Fibroblast of pulmonary artery (primary cell): ENCODE results near the gene MIA2.
"Not testable (repeated sequence)": the region's sequence is repeated elsewhere in the genome, so short reads cannot be mapped to it uniquely, and the experiment has no call there.

Experiments
- DNase-seq: peaks from one replicate; pipeline ENCODE4 v3.0.0-alpha.2; 2010; ENCODE audit warnings: low read depth
- H3K4me3 ChIP-seq: replicated peaks from 2 replicates; pipeline ENCODE4 v1.5.1; 2011; ENCODE audit warnings: low read depth, mild to moderate bottlenecking, control low read depth, low read length, moderate library complexity
- TF ChIP-seq, protein P1 (sequence below): IDR thresholded peaks from 2 replicates; pipeline ENCODE4 v1.5.1; 2011; ENCODE audit warnings: mild to moderate bottlenecking, control low read depth, low read length, inconsistent platforms; ENCODE audit errors: missing control alignments

MIA2 gene

GRCh38 chr14:39316830-39317553 lies 83.3 kb downstream of the MIA2 start:
- no peak overlapping the region for H3K4me3 ChIP-seq
- no peak for DNase-seq
- TF ChIP-seq, protein P1, sequence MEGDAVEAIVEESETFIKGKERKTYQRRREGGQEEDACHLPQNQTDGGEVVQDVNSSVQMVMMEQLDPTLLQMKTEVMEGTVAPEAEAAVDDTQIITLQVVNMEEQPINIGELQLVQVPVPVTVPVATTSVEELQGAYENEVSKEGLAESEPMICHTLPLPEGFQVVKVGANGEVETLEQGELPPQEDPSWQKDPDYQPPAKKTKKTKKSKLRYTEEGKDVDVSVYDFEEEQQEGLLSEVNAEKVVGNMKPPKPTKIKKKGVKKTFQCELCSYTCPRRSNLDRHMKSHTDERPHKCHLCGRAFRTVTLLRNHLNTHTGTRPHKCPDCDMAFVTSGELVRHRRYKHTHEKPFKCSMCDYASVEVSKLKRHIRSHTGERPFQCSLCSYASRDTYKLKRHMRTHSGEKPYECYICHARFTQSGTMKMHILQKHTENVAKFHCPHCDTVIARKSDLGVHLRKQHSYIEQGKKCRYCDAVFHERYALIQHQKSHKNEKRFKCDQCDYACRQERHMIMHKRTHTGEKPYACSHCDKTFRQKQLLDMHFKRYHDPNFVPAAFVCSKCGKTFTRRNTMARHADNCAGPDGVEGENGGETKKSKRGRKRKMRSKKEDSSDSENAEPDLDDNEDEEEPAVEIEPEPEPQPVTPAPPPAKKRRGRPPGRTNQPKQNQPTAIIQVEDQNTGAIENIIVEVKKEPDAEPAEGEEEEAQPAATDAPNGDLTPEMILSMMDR: no peak

DNA sequence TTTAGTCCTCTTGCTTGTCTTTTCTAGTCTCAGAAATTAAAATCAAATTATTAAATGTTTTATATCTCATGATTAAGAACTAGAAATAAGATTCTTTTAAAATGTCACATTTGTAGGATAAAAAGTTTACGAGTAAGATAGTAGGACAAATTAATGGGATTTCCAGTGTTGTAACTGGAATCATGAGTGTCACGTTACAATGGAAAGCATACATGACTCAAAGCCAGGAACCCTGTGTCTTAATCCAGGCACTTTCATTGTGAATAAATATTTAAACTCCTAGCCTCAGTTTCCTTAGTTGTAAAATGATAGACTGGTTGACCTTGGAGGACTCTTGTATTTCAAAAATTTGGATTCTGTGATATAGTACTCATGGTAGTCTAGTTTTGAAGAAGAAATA lies 84.9 kb downstream of the MIA2 start:
- DNase-seq: no peak
- H3K4me3 ChIP-seq: no peak overlapping the region
- TF ChIP-seq, protein P1: no peak

DNA sequence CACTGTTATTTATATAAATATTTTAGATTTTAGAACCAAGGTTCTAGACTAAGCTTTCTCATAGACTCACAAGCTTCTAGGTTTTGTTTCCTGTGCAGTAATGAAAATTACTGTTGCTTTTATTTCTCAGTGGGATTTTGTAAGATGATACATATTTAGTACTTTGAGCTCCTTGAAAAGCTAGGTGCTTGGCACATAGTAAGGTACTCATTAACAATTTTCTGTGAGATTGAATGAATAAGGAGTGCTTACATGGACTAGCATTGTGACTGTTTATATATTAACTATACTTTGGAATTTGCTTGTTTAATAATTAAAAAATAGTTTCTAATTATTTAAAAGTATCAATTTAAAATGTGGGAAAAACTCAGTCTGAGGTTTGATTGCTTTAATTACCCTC lies 85.7 kb downstream of the MIA2 start:
- TF ChIP-seq, protein P1: no peak
- no peak overlapping the region for H3K4me3 ChIP-seq
- DNase-seq: no peak

GRCh38 chr14:39320318-39320717 lies 86.6 kb downstream of the MIA2 start:
- TF ChIP-seq, protein P1: no peak
- no peak overlapping the region for H3K4me3 ChIP-seq
- peak; percentile 30 for DNase-seq

DNA sequence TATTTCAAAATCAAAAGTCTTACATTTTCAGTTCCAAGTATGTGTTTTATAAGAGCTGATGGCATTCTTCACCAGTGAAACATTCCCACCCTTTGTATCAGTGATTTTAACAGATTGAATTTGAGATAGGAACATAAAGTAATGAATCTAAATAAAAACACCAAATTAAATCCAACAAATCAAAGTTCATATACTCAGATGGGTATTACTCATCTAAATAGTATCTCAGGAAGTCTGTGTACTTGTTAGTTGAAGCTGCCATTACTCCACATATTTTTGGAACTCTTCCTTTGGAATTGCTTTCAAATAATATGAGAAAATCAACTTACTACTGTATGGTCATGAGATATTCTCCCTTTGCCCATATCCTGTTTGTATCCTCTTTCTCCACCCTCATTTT lies 89.1 kb downstream of the MIA2 start:
- no peak overlapping the region for H3K4me3 ChIP-seq
- TF ChIP-seq, protein P1: no peak
- peak; percentile 42 for DNase-seq

GRCh38 chr14:39324097-39324496 lies 90.4 kb downstream of the MIA2 start:
- TF ChIP-seq, protein P1: no peak
- no peak overlapping the region for H3K4me3 ChIP-seq
- no peak for DNase-seq

DNA sequence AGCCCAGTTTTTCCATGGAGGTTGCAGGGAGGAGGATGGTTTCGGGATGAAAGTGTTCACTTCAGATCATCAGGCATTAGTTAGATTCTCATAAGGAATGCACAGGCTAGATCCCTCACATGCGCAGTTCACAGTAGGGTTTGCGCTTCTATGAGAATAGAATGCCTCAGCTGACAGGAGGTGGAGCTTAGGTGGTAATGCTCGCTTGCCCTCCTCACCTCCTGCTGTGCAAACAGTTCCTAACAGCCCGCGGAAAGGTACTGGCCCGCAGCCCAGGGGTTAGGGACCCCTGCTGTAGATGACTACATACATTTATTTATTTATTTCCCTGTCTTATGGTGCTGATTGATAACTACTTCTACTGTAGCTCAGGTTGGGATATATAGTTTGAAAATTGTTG lies 105.3 kb downstream of the MIA2 start:
- TF ChIP-seq, protein P1: no peak
- no peak overlapping the region for H3K4me3 ChIP-seq
- no peak for DNase-seq

DNA sequence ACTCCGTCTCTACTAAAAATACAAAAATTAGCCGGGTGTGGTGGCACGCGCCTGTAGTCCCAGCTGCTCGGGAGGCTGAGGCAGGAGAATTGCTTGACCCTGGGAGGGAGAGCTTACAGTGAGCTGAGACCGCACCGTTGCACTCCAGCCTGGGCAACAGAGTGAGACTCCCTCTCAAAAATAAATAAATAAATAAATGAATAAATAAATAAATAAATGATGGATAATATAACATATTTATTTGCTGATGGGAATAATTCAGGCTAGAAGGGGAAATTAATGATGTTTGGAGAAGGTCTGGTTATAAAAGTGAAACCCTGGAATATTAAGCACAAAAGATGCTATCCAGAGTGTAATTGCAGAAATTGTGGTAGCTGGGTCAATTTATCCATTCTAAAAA lies 107.4 kb downstream of the MIA2 start:
- H3K4me3 ChIP-seq: not testable (repeated sequence)

More for the DNA sequence above, 107.4 kb downstream of the MIA2 start:
- not testable (repeated sequence) for DNase-seq
